ENCODE results near the gene PCGF2.
"Not testable (repeated sequence)": the region's sequence is repeated elsewhere in the genome, so short reads cannot be mapped to it uniquely, and the experiment has no call there.

The PCGF2 gene

DNA sequence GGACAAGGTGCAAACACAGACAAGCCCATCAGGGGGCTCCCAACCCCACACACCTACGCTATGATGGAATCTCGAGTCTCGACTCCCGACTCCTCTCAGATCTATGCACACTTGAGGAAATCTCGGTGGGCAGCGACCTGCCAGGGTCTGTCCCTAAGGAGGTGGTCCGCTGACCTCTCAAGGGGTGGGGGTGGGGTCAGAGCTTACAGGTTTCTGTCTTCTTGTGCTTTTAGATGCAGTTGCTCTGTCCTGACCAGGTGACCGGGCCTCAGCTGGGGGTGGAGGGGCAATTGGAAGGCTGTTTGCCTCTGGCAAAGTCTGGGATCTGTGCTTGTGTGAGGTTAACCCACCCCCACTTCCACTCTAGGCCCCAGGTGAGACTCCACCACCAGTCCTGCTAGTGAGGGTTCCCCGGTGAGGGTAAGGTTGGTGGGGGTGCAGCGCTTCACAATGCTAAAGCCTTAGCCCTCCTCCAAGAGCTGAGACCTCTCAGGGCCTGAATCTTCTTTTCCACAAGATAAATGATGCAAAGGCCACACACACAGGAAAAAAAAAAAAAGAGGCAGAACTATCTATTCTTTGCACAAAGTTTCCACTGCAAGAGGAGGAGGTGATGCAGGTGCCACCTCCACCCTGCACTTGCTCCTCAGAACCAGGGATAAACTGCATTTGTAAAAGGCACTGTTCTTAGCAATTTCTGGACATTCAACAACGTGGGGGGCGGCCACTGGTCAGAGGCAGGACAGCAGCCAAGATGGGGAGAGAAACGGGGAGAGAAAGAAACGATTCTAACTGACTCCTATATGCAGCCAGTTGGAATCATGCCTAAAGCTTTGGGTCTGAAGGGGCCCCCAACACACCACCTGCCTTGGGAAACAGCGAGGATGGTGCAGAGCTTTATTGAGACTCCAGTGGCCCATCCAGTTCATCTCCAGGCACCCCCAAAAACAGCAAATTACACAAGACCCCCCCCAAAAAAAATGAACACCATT is 13.9 kb downstream of the PCGF2 start:
- DNase-seq, result no peak

DNA sequence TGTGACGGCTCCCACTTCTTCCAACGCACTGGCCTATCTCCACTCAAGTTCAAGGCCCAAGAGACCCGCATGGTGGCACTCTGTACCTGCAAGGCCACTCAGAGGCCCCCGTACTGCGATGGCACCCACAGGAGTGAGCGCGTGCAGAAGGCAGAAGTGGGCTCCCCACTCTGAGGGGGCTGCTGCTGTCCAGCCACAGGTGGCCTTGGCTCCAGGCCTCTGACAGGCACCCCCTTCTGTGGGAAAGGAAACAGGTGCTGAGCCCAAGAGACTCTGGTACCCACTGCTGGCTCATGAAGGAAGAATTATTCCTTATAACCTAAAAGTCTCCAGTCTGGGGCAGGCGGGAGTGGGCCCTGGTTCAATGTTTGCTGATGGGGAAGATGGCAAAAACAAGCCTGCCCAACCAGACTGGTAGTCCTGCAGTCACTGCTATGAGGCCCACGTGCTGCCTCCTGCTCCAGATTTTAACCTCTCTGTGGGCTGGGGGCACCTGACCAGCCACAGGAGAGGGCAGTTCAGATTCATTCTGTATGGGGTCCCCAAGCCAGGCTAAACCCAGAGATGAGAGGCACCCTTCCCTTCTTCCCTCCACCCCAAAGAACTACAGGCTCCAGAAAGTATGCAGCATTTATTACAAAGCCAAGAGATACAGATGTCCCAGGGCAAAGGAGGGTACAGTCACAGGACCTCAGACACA is 14.7 kb downstream of the PCGF2 start:
- DNase-seq, result no peak

DNA sequence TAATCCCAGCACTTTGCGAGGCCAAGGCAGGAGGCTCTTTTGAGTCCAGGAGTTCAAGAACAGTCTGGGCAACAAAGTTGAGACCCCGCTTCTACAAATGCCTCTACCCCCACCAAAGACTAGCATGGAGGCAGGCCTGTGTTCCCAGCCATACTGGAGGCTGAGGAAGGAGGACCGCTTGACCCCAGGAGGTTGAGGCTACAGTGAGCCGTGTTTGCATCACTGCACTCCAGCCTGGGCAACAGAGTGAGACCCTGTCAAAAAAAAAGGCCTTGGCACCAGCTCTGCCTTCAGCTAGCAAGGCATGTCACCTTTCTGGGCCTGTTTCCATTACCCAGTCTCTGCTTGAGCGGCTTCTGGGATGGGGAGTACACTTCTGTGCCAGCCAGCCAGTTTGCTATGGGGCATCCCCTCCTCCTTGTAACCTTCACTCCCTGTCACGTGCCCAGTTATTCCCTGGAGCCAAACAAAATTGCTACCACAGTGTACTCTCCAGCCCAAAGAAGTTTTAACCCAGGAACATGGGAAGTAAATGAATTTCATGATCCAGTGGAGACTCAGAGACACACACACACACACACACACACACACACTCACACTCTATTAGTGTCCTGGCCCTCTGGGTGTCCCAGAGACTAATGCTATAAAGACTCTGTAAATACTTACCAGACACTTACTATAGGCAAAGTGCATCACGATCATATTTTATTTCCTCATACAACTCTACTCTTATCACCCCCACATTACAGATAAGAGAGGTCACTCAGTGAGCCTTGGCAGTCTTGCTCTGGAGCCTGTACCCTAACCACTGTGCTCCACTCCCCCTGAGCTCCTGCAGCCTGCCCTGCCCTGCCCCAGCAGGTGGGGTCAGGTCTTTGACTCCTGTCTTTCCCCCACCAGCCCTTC is 15.5 kb downstream of the PCGF2 start:
- no peak for DNase-seq

DNA sequence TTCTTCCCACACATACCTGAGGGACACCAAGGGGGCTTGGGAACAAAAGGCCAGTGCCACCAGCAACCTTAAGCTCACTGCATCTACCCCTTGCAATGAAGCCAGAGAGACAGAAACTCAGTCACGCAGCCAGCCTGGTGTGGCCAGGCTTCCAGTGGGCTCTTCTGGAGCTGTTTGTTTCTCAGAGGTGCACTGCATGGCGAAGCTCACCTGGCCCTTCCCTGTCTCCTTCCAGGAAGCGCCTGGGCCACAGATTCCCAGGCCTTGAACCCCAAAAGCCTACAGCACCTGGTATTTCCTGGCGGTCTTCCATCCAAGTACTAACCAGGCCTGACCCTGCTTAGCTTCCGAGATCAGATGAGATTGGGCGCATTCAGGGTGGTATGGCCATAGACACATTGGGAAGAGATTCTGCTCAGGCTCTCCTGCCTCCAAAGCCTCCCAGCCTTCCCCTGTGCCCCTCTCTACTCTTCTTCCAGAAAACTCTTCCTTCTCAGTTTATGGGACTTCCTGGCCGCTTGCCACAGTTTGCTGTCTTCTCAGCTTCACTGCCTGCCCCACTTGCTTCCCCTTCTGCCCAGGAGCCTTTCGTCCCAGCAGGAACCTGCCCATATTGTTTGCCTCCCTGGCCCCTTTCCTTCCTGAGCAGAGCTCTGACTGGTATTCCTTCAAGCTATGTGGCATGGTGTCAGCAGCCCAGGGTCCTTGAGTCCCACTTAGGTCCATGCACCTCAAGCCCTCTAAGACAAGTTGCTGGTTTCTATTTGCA is 16.4 kb downstream of the PCGF2 start:
- DNase-seq, result no peak

DNA sequence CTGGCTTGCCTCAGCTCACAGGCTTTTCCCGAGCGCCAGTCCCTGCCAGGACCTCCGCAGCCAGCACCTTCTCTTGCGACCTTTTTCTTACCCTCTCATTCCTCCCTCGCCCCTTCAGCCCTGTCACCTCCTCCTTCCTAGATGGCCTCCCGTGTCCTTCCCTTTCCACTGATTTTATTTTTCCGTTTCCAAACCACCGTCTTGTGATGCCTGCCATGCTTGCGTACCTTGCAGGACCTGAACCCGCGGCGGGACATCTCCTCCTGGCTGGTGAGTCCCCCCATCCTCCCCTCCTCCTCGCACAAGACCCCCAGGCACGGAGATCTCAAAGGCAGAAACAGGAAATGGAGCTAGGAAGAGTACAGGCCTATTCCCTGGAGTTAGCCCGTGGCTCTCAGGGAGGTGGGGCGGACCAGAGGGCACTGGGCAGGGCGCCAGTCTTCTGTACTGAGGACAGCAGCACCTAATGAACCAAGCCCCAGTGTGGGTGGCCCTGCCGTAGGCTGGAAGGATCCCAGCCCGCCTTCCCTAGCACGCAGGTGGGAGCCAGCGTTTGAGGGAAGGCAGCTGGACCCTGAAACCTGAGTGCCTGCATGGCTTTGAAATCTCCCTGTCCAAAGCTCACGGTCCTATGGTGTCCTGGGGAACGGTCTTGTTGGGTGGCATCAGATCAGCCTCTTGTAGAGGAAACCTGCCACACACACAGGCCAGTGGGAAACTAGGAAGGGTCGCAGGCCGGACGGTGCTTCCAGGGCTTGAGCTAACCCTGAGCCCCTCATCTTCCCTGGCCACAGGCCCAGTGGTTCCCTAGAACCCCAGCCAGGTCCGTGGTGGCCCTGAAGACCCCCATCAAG is 17.4 kb downstream of the PCGF2 start:
- peak in 1 of 2 donors; percentile 44 for DNase-seq

DNA sequence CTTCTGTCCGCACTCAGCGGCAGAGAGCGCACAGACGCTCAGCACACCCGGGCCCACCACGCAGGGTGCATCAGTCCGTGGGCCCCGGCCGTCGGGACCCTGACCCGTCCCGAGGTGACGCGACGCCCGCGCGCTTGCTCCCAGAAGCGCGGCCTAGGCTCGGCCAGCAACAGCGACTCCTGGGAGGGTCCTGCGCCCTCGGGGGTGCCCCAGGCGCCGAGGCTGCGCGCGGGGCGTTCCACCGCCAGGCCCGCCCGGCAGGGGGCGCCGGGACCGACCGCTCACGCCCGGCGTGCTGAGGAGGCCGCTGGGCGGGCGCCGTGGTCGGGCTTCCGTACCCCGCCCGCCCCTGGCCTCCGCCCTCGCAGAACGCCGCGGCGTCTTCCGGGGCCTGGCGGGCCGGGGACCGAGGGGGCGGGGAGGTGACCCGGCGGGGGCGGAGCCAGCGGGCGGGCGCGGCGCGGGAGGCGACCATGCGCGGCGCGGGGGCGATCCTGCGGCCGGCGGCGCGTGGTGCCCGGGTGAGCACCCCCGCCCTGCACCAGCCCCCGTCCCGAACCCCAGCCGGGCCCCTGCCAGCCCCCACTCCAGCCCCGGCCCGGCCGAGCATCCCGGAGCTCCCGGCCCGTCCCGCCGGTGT is 18.1 kb downstream of the PCGF2 start, which contains the start of gene CISD3:
Gene CISD3, plus strand, starts transcription at position 456 of the 640 bp plus-strand sequence. Its CDS starts 18 bp downstream, at position 474.
- DNase-seq, result peak; percentile 82 to 88

DNA sequence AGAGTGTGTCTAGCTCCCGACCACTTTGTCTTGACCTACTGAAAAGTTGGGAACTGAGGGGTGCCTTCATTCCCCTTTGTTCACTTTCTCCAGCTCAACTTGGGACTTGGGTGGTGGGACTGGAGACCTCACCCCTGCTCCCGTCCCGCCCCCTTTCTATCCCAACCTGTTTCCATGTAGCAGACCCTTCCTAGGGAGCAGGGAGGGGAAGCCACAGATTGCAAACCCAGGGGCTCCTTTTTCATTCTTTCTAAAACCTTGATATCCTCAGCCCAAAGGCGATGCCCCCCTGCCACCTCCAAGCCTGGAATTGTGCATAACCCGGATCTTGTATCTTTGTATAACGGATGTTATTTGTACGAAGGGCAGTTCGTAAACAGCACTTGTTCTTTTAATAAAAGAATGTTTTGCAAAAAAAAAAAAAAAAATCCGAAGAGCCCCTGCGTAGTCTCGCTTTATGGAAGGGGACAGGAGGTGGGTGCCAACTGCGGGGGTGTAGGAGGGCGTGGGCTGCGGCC is 18.7 kb downstream of the PCGF2 start:
- no peak for DNase-seq

DNA sequence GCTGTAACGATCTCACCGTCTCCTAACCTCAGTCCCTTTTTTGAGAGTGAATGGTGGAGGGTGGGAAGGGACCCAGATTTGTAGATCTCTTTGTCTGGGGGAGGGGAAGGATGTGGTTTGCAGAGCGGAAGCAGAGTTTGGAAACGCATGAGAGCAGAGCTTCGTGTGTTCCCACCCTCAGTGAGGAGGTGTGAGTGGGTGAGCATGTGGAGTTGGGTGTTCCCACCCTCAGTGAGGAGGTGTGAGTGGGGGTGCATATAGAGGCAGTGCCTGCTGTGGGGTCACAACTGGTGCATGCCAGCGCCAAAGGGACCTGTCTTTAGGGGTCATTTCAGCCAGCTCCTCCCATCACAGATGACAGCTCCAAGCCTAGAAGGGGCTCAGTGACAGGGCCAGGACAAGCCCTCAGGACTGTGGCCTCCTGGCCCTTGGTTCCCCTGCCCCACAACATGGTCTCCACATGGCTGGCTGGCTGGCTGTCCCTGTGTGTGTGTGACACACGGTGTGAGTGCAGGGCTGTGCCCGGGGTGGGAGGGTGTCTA is 19.8 kb downstream of the PCGF2 start:
- peak; percentile 79 to 83 for DNase-seq

DNA sequence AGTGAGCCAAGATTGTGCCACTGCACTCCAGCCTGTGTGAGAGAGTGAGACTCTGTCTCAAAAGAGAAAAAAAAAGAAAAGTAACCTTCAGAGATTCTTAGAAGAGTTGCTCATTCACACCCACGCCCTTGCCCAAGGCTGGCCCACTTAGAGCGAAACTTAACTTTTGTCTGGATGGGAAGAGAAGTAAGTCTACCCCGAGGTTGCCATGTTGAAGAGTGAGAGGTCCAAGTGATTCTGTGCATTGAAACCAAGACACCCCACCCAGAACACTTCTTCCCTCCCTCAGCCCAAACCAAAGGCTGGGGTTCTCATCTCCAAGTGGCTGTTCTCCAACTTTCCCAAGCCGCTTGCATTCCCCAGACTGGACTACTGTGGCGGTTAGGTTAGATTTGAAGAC is 20.4 kb downstream of the PCGF2 start:
- DNase-seq, result peak; percentile 79 to 84

DNA sequence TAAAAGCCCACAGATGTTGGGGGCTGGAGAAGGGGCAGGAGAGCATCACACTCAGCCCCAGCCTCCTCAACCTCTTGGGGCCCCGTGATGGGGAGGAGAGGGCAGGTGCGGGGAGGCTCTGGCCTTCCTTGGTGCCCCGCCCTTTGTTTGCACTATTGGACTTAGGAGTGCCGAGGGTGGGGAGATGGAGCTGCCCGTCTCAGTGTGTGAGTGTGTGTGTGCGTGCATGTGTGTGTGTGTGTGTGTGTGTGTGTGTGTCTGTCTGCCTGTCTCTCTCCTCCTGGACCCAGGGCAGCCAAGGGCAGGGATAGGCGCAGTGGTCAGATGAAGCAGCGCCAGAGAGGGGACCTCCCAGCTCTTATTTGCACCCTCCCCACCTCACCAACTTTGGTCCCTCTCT is 22.0 kb downstream of the PCGF2 start:
- not testable (repeated sequence) for DNase-seq

DNA sequence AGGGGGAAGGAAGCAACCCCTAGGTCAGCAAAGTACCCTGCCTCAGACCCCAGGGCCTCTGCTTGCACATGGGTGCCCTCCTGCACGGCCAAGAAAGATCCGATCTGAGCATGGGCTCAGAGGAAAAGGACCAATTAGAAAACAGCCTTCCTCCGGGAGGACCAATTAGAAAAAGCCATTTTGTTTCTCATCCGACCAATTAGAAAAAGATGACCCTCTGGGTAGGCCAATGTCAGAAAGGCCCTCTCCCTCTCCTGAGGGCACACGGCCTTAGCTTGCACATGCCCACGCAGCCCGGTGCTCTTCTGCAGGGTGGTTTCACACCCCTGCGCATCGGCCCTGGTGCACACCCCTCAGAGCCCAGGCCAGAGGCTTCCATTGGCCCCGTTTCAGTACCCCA is 23.1 kb downstream of the PCGF2 start:
- no peak for DNase-seq

DNA sequence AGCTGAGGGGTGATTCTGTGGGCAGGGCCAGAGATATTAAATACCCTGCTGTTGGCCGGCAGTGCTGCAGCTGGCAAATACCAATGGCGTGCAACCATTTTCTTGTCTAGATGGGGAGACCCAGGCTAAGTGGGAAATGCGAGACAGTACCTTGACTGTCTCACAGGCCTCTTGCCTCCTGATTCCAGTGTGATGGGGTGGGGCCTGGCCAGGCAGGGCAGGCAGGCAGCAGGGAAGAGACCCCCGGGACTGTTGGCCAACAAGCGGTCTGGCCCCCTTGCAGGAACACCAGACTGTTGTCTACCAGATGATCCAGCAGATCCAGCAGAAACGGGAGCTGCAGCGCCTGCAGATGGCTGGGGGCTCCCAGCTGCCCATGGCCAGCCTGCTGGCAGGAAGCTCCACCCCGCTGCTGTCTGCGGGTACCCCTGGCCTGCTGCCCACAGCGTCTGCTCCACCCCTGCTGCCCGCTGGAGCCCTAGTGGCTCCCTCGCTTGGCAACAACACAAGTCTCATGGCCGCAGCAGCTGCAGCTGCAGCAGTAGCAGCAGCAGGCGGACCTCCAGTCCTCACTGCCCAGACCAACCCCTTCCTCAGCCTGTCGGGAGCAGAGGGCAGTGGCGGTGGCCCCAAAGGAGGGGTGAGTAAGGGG is 23.7 kb downstream of the PCGF2 start:
- no peak for DNase-seq

DNA sequence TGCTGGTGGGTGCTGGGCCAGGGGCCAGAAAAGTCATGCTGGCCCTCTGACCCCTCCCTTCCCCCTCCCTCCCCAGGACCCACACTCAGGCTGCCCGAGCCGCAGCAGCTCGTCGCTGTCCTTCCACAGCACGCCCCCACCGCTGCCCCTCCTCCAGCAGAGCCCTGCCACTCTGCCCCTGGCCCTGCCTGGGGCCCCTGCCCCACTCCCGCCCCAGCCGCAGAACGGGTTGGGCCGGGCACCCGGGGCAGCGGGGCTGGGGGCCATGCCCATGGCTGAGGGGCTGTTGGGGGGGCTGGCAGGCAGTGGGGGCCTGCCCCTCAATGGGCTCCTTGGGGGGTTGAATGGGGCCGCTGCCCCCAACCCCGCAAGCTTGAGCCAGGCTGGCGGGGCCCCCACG is 26.3 kb downstream of the PCGF2 start:
- DNase-seq, result no peak

DNA sequence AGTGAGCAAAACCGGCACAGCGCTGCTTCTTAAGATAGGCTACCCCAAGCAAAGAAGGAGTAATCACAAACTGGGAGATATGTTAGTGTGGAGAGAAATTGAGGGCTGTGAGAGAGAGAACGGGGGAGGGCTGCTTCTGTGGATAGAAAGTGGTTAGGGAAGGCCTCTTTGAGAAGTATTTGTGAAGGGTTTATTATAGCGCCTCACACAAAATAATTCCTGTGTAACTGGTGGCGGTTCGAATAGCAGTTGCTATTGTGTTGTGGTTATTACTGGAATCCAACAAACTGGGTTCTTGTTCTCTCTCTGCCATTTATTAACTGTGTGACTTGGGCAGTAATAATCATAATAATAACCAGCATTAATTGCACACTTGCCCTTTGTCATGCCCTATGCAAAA is 27.2 kb downstream of the PCGF2 start:
- no peak for DNase-seq

DNA sequence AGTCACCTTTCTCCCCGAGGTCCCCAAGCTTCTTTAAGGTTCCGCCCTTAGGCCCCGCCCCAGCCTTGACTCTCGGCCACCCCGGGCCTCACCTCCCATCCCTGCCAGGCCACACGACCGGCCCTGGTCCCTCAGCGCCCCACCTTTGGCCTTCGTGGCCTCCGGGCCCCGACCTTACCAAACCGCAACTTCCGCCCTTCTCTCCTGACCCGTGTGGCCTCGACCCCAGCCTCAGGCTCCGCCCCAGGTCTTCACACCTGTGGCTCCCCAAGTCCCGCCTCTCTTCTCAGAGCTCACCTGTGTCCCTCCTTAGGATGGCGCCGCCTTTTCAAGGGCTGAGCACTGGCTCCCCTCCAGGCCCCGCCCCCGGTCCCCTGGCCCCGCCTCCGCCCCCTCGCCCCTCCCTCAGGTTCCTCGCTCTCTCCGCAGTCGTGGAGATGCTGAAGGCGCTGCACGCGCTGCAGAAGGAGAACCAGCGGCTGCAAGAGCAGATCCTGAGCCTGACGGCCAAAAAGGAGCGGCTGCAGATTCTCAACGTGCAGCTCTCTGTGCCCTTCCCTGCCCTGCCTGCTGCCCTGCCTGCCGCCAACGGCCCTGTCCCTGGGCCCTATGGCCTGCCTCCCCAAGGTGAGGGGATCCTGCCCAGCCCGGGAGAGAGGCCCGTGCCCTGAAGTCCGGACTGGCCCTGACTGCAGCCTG is 28.0 kb downstream of the PCGF2 start:
- DNase-seq, result no peak

DNA sequence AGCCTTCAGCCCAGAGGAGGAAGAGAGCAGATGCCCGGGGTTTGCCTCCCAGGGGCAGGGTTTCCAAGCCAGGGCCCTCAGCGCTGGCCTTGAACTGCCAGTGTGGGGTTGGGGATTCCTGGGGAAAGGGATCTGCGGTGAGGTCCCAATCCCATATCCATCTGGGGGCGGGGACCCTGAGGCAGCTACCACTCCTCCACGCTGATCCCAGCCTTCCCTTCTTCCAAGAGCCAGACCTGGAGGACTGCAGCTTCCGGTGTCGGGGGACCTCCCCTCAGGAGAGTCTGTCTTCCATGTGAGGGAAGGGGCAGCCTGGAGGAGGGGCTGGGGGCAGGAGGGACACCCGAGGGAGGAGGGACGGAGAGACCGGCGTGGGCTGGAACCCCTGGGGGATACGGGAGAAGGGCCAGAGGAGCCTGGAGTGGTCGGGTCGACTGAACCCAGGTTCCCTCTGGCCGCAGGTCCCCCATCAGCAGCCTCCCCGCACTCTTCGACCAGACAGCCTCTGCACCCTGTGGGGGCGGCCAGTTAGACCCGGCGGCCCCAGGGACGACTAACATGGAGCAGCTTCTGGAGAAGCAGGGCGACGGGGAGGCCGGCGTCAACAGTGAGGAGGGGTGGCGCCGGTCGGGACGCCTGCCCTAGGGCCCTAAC is 28.7 kb downstream of the PCGF2 start:
- DNase-seq, result no peak

DNA sequence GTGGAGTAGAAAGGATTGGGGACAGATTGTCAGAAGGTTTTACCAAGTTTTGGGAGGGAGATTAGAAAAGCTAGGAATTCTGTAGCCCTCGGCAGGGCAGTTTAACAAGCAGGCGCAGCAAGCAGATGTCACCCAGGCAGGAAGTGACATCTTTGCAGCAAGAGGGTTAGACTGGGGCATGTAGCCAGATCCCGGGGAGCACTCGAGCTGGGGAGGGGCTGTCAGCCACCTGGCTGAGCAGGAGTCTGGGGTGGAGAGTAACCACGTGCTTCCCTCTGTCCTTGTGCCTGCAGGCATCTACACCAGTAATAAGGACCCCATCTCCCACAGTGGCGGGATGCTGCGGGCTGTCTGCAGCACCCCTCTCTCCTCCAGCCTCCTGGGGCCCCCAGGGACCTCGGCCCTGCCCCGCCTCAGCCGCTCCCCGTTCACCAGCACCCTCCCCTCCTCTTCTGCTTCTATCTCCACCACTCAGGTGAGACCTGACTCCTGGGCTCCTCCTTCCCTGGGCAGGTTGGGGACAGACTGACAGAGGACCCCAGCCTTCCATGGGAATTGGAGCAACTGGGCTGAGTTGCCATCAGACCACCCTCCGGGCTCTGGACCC is 30.9 kb downstream of the PCGF2 start:
- no peak for DNase-seq

All from activated CD4-positive, alpha-beta T cell treated with anti-CD3 and anti-CD28 coated beads for 4 hours (primary cell).